NT2/D1 (cell line): ENCODE measurements around the gene POLR3K.

Experiments
- DNase-seq: peaks from one replicate; pipeline ENCODE4 v3.0.0-alpha.2; 2011; ENCODE audit warnings: low read depth, low spot score
- H3K27me3 ChIP-seq: 2 replicates; pipeline ENCODE4 v1.6.0; 2011; ENCODE audit warnings: mild to moderate bottlenecking; ENCODE audit not compliant: insufficient read length, insufficient read depth
- H3K36me3 ChIP-seq: 2 replicates; pipeline ENCODE4 v1.6.1; 2011; ENCODE audit warnings: mild to moderate bottlenecking, low read length, mixed read lengths; ENCODE audit not compliant: insufficient read depth, insufficient read length
- H3K4me1 ChIP-seq: 2 replicates; pipeline ENCODE4 v1.5.1; 2011; ENCODE audit not compliant: insufficient read depth, insufficient read length
- H3K4me3 ChIP-seq: 2 replicates; pipeline ENCODE4 v1.5.1; 2011; ENCODE audit warnings: low read depth; ENCODE audit not compliant: insufficient read length
- H3K9ac ChIP-seq: 2 replicates; pipeline ENCODE4 v1.6.0; 2011; ENCODE audit warnings: low read depth; ENCODE audit not compliant: insufficient read length
- H3K9me3 ChIP-seq: 2 replicates; pipeline ENCODE4 v1.5.1; 2011; ENCODE audit warnings: mild to moderate bottlenecking, low read length; ENCODE audit not compliant: insufficient read depth
- SUZ12 ChIP-seq: IDR thresholded peaks from 2 replicates; pipeline ENCODE4 v1.6.1; 2011; ENCODE audit not compliant: insufficient read length, insufficient read depth; ENCODE audit errors: extremely low read depth
- YY1 ChIP-seq: IDR thresholded peaks from 2 replicates; pipeline ENCODE4 v1.6.1; 2011; ENCODE audit not compliant: insufficient read length, insufficient read depth
- ZNF274 ChIP-seq: IDR thresholded peaks from 2 replicates; pipeline ENCODE4 v1.6.1; 2011; ENCODE audit warnings: mild to moderate bottlenecking, low read depth, low read length

The POLR3K gene

DNA sequence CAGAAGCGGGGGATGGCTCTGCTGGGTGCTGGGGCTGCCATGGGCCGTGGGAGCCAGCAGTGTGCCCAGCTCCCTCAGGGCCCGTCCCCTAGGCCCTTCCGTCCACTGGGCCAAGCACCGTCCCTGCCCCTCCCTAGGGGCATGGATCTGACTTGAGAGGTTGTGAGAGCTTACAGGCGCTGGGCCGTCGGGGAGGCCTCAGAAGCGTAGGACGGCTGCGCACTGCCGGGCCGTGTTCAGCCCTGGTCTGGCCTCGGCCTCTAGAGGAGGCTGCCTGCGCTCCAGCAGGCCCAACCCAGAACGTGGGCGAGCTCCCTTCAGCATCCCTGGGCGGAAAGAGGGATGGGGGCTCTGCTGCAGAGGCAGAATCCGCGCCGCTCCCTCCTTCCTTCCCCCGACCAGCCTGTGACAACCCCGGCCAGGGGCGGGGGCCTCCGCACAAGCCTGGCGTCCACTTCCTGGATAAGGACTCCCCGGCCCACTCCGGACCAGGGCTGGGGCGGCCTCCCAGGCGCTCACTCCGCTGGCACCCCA is 23.9 kb upstream of the POLR3K start:
- Histone ChIP-seq H3K27me3 (peaks cover 4% of the 10 kb centered on the region), H3K36me3 (peaks cover 26% of the 10 kb centered on the region), H3K4me1 (peaks cover 53% of the 10 kb centered on the region), H3K9me3 (no peaks in the 10 kb centered on the region), H3K4me3 (peak overlapping the region; percentile 85), H3K9ac (peak overlapping the region; percentile 97)
- no peak for DNase-seq
- TF ChIP-seq YY1 (no peak), SUZ12 (no peak), ZNF274 (no peak)

- Histone ChIP-seq H3K9ac (peak overlapping the region; percentile 97), H3K4me1 (peaks cover 50% of the 10 kb centered on the region), H3K4me3 (peak overlapping the region; percentile 85), H3K9me3 (no peaks in the 10 kb centered on the region), H3K36me3 (peaks cover 24% of the 10 kb centered on the region), H3K27me3 (peaks cover 4% of the 10 kb centered on the region)
- no peak for DNase-seq
- TF ChIP-seq SUZ12 (no peak), ZNF274 (no peak), YY1 (no peak)
Observed at GRCh38 chr16:76535-77272, 23.3 kb upstream of the POLR3K start.

DNA sequence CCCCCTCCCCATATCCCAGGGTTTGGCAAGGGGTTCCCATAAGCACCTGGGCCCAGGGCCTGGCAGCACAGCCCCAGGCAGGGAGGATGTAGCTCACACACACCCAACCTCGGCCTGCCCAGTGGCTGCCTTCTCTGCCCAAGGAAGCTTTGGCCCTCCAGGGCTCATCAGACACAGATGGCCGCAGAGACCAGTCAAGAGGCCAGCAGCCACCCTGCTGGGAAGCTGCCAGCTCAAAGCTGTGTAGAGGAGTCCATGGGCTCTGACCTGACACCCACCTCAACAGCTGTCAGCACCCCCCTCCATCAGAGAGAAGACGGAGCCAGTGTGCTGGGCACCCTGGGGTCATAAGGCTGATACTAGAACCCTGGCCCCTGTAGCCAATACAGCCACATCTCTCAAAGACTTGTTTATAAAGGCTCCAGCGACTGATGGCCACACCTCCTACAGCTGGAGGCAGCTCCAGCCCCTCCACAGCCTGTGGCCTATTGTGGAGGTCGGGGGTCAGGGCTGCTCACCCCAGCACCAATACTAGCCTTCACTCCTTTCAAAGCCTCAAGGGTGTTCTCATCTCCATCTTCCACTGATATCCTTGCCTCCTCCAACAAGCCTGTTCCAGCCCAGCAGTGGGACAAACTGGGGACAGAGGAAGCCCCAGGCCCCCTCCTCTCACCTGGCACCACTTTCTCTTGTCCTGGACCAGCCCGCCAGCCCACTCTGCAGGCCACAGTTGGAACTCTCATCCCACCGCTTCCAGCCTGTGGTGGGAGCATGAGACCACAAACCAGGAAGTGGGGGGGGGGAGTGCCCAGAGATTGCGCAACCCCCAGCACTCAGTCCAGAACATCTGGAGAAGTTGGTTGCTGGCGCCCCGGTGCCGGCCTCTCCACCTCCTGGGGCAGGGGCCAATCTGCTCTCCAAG is 22.4 kb upstream of the POLR3K start:
- H3K27me3 ChIP-seq: peaks cover 4% of the 10 kb centered on the region
- H3K4me1 ChIP-seq: peaks cover 56% of the 10 kb centered on the region
- H3K36me3 ChIP-seq: peaks cover 22% of the 10 kb centered on the region
- no peaks in the 10 kb centered on the region for H3K9me3 ChIP-seq
- H3K4me3 ChIP-seq: no peak overlapping the region
- no peak for DNase-seq
- peak overlapping the region; percentile 51 for H3K9ac ChIP-seq
- TF ChIP-seq ZNF274 (no peak), SUZ12 (no peak), YY1 (no peak)

DNA sequence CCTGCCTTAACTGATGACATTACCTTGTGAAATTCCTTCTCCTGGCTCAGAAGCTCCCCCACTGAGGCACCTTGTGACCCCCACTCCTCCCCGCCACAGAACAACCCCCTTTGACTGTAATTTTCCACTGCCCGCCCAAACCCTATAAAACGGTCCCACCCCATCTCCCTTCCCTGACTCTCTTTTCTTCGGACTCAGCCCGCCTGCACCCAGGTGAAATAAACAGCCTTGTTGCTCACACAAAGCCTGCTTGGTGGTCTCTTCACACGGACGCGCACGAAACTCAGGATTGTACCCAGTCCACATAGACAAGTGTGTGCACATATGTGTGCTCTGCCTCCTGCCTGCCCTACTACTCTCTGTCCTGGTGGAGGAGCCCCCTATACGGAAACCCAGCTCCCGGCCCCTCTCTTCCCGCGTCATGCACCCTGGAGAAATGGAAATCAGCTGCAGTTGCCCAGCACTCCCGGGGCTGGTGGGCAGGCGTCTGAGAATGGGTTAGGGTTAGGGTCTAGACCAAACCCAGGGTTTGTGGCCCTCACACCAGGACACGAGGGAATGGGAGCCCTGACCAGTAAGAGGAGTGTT is 21.4 kb upstream of the POLR3K start:
- TF ChIP-seq SUZ12 (no peak), ZNF274 (no peak), YY1 (no peak)
- peak overlapping the region; percentile 51 for H3K9ac ChIP-seq

DNA sequence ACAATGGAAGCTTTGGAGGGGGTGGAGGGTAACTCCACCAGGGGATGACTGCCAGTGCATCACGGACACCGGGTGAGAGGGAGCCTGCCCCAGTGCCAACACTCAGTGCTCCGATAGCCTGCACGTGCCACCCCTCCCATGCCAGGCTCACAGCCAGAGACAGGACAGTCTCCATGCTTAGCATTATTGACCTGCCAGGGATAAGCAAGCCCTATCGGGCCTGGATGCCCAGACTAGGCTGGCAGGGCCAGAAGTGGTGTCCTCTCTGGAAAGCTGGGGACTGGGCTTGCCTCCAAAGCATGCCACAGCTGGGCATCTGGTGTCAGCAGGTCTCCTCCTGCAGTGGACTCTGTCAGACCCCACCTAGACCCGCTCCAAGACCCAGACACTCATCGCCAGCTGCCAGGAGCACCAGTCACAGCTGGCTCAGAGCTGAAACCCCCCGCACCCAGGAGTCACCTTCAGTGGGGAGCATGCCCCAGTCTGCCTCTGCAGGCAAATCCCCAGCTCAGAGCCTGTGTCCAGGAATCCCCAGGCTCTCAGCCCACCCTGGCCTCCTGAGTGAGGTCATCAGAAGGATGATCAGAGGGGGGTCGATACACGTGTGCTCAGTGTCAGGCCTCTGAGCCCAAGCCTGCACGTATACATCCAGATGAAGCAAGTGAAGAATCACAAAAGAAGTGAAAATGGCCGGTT is 20.8 kb upstream of the POLR3K start:
- Histone ChIP-seq H3K27me3 (peaks cover 4% of the 10 kb centered on the region), H3K9ac (peak overlapping the region; percentile 94), H3K36me3 (peaks cover 25% of the 10 kb centered on the region), H3K4me3 (no peak overlapping the region), H3K4me1 (peaks cover 70% of the 10 kb centered on the region), H3K9me3 (no peaks in the 10 kb centered on the region)
- TF ChIP-seq SUZ12 (no peak), ZNF274 (no peak), YY1 (no peak)
- no peak for DNase-seq

More for the DNA sequence above, 21.4 kb upstream of the POLR3K start:
- peaks cover 4% of the 10 kb centered on the region for H3K27me3 ChIP-seq
- H3K4me1 ChIP-seq: peaks cover 66% of the 10 kb centered on the region
- DNase-seq: no peak
- no peaks in the 10 kb centered on the region for H3K9me3 ChIP-seq
- H3K4me3 ChIP-seq: no peak overlapping the region
- peaks cover 25% of the 10 kb centered on the region for H3K36me3 ChIP-seq

- Histone ChIP-seq H3K4me3 (peak within 1 kb of the TSS; percentile 81), H3K9ac (peak within 1 kb of the TSS; percentile 94), H3K36me3 (peaks cover 33% of the 10 kb centered on the region), H3K27me3 (no peaks in the 10 kb centered on the region), H3K9me3 (no peaks in the 10 kb centered on the region), H3K4me1 (peaks cover 76% of the 10 kb centered on the region)
- DNase-seq: no peak
- no peak for TF ChIP-seq SUZ12
- no peak for TF ChIP-seq ZNF274
- TF ChIP-seq YY1: no peak
Observed at GRCh38 chr16:72561-73548, 19.4 kb upstream of the POLR3K start, which contains the start of gene RHBDF1. RHBDF1 (minus strand) TSS chr16:72631; CDS start chr16:65015, 7,616 bp downstream.
